Upper lobe of left lung (tissue), 4 donors: ENCODE results near the gene ERGIC2.

ENCODE experiments used
- CTCF ChIP-seq, 6 experiments: fragments of 450-650 bp in 4 of 6; fragments of 200-600 bp in 2 of 6; sonication (generic) in 2 of 6; IDR thresholded peaks; one replicate each; pipeline ENCODE4 v1.5.1; 2016 to 2019; ENCODE audit warnings: antibody characterized with exemption in 6 of 6
- POLR2AphosphoS5 ChIP-seq, 2 donors: sonication (generic); formaldehyde crosslinking; IDR thresholded peaks; one replicate each; pipeline ENCODE4 v1.5.1; 2017; ENCODE audit warnings: antibody characterized with exemption in 2 of 2

DNA sequence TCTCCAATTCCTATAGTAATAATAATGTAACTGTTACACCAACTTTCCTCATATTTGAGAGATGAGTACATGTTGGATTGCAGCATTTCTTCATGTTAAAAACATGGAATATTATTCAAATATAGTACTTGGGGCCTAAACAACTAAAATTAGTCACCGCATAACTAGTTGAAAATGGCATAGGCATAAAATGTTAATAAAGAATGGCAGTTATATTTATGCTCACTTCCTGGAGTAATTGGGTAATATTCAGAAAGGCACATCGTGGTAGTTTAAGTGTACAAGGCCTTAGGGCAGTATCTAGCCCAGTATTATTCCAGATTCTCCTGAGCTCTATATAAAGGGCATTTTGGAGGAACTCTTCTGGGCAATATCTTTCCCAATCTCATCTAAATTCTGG lies 46.0 kb downstream of the ERGIC2 start:
- no peak for TF ChIP-seq POLR2AphosphoS5 (IDR thresholded peaks at IDR 0.05)
- TF ChIP-seq CTCF (IDR thresholded peaks at IDR 0.05) = no peak
